ENCODE results near the gene MVP.
"Not testable (repeated sequence)": the region's sequence is repeated elsewhere in the genome, so short reads cannot be mapped to it uniquely, and the experiment has no call there.

Gene MVP

DNA sequence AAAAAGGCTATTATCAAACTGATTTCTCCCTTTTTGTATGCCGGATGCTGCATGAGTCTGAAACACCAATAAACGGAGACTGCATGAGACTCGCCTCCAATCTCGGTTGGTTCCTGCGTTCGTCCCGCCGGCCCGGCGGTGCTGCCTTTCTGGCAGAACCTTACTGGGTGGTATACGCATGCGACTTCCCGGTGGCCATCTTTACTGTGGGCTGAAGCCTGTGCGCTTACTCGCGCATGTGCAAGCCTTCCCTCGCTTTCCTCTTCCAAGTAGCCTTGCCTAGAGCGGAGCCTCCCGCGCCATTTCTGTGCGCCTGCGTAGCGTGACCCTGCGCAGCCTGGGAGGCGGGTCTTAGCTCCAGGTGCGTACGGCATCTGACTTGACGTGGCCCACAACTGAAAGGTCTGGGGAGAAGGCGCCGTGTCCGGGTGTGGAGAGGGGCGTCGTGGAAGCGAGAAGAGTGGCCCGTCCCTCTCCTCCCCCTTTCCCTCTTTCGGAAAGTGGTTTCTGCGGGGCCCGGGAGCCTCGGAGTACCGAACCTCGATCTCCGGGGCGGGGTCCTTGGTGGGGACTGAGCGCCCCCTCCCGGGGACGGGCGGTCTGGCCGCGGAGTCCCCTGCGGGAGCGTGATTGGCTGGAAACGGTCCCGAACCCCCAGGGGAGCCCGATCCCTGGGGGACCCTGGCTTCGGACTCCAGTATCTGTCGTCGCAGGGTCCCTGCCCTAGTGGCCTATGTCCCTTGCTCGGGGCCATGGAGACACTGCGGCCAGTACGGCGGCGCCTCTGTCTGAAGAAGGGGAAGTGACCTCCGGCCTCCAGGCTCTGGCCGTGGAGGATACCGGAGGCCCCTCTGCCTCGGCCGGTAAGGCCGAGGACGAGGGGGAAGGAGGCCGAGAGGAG lies 4.2 kb upstream of the MVP start, which contains the start of gene PAGR1:
PAGR1 (plus strand) TSS at position 360 of the 901 bp plus-strand sequence; CDS start at position 734, 374 bp downstream.
- peak; percentile 97 for DNase-seq

DNA sequence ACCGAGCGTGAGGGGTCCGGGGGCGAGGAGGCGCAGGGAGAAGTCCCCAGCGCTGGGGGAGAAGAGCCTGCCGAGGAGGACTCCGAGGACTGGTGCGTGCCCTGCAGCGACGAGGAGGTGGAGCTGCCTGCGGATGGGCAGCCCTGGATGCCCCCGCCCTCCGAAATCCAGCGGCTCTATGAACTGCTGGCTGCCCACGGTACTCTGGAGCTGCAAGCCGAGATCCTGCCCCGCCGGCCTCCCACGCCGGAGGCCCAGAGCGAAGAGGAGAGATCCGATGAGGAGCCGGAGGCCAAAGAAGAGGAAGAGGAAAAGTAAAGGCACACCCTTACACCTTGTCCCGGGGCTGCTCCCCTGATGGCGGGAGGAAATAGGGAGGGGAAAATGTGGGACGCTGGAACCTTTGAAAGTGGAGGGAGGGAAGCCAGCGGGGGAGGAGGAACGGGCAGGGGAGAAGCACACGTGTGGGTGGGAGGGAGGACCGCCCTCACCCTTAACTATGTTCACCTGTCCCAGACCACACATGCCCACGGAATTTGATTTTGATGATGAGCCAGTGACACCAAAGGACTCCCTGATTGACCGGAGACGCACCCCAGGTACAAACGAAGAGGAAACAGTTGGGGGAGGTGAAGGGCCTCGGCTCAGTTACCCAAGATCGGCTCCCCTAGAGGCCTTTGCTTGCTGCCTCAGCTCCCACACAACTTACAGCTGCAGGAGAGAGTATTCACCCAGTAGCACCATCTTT lies 3.4 kb upstream of the MVP start:
- DNase-seq, result peak; percentile 64

DNA sequence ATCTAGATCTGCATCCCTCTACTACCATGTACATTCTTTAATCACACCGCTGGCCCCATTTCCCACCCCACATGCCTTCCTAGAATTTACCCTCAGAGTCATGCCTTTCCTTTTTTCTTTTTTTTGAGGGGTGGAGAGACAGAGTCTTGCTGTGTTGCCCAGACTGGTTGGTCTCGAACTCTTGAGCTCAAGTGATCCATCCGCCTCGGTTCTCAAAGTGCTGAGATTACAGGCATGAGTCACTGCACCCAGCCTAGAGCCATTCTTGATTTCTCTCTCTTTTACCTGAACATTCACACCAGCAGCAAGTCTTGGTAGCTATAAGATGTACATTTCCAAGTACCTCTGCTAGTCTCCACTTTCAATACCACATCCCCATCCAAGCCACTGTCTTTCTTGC lies 2.2 kb upstream of the MVP start:
- no peak for DNase-seq

DNA sequence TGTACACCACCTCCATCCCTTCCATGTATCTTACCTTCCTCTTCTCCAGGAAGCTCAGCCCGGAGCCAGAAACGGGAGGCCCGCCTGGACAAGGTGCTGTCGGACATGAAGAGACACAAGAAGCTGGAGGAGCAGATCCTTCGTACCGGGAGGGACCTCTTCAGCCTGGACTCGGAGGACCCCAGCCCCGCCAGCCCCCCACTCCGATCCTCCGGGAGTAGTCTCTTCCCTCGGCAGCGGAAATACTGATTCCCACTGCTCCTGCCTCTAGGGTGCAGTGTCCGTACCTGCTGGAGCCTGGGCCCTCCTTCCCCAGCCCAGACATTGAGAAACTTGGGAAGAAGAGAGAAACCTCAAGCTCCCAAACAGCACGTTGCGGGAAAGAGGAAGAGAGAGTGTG lies 756 bp upstream of the MVP start:
- DNase-seq, result no peak

DNA sequence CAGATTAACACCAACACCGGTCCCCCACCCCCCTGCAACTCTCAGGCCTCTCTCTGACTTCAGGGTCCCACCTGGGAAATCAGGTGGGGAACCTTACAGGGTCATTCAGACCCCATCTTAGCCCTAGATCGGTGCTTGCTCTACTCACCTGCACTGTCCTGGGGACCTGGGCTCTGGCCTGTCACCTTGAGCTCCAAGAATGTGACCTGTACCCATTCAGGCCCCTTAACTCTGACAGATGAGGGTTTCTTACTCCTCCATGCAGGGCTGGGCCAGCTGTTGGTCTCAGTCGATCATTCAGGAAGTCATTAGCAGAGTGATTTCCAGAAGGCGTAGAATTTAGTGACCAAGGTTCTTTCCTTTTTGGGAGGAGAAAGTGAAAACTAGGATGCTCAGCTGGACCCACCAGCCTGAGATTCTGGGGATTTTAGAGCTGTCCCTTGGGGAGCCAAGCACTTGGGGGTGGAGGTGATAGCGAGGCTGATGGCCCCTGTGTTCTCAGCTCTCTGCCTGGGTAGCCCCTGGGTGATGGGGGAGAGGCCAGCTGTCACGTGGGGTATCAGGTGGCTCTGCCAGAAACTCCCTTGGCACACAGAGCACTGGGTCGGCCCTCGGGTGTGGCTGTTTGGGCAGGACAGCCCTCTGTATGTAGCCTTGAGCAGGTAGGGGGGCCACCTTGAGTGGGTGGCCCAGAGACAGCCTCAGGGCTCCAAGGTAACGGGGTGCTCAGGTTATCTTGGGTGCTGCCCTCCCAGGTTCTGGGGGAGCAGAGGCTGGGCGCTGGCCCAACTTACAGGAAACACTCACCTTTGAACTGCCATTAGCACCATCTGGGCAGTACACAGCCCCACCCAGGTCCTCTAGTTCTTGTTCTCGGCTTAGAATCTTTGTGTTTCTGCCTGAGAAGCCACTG lies 724 bp downstream of the MVP start:
- peak; percentile 69 for DNase-seq

DNA sequence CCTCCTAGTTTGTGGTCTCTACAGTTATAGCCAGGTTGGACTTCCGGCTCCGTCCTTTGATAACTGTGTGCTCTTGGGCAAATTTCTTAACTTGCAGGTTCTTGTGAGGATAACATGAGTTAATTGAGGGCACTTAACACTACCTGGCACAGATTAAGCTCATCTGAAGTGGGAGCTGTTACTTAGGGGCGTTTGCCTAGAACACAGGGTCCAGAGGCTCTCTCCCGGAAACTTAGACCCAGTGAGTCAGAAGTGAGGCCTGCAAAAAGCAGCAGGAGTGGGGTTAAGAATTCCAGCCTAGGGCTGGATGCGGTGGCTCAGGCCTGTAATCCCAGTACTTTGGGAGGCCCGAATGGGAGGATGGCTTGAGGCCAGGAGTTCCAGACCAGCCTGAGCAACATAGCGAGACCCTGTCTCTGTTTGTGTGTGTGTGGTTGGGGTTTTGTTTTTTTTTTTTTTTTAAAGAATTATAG lies 1.4 kb downstream of the MVP start:
- no peak for DNase-seq

DNA sequence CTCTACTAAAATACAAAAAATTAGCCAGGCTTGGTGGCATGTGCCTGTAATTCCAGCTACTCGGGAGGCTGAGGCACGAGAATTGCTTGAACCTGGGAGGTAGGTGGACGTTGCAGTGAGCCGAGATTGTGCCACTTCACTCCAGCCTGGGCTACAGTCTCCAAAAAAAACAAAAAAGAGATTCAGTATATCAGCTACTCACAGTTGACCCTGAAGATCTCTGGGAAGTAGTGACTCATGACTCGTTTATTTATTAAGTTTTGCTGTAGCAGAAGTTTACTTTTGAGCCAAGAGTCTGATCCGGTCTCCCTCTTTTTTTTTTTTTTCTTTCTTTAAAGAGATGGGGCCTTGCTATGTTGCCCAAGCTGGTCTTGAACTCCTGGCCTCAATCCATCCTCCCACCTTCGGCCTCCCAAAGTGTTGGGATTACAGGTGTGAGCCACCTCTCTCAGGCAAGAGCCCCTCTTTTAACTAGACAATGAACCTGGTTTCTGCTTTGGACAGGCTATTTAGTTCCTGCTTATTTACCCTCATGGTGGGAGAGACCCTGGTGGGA lies 4.4 kb downstream of the MVP start:
- no peak for DNase-seq

DNA sequence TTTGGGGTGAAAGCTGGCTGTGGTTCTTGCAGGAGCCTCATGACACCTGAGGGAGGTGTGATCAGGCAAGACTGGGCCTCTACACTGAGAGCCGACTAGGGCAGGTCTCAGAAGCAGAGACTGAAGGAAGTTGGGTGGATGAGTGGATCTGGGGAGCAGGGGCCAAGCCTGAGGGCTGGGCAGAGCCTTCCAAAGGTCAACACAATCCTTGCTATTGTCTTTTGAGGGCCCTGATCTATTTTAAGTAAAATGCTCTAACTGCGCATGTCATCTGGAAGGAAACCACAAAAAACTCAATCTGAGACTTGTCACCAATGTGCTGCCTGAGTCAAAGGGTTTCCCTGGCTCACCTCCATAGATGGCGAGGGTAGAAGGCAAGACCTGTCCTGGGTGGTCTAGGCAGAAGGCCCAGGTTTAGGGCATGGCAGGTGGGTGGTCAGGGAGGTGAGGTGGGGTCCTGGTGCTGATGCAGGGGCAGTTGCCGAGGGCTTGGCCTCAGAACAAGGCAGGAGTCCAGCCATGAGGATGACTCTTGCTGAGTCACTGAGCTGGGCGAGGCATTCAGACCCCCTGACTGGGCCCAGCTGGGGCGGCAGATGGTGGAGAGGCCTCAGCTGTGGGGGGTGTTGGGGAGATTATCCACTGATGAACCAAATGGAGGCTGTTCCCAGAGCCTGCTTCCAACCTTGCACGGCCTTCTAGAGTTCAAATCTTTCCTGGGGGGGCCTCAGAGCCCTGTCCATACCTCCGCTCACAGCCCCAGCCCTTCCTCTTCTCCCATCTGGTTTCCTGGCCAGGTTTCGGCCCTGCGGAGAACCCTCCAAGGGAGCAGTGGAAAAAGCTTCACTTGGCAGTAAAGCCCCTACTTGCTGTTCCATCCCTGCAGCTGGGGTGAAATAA lies 5.1 kb downstream of the MVP start:
- no peak for DNase-seq

DNA sequence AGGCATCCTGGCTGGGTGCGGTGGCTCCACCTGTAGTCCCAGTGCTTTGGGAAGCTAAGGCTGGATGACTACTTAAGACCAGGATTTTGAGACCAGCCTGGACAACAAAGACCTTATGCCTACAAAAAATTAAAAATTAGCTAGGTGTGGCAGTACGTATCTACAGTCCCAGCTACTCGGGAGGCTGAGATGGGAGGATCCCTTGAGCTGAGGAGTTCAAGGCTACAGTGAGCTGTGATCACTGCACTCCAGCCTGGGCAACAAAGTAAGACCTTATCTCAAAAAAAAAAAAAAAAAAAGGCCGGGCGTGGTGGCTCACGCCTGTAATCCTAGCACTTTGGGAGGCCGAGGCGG lies 6.1 kb downstream of the MVP start:
- DNase-seq, result no peak

DNA sequence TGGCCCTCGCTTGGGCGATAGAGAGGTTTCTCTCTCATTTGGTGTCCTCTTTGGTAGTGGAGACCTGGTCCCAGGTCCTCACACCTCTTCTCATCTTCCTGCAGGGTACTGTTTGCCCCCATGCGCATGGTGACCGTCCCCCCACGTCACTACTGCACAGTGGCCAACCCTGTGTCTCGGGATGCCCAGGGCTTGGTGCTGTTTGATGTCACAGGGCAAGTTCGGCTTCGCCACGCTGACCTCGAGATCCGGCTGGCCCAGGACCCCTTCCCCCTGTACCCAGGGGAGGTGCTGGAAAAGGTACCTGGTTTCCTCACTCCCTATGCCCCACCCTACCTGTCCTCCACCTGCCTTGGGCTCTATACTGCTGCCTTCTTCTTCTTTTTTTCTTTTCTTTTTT lies 10.5 kb downstream of the MVP start:
- DNase-seq, result no peak

DNA sequence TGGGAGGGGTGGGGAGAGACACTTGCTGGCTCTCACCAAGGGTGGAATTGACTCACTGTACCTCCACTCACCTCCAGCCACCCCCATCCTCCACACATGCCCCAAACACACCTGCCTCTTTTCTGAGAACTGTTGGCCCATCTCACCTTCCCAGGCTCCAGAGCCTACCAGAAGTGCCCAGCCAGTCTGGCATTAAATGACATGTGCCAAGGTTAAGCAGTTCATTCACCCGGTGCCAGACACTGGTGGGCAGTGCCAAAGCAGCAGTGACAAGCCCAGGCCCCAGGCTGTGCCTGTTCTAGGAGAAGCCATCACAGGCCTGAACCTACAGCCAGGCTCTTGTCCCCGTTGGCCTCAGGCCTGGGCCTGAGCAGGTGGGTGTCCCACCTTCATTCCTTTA lies 11.2 kb downstream of the MVP start:
- no peak for DNase-seq

DNA sequence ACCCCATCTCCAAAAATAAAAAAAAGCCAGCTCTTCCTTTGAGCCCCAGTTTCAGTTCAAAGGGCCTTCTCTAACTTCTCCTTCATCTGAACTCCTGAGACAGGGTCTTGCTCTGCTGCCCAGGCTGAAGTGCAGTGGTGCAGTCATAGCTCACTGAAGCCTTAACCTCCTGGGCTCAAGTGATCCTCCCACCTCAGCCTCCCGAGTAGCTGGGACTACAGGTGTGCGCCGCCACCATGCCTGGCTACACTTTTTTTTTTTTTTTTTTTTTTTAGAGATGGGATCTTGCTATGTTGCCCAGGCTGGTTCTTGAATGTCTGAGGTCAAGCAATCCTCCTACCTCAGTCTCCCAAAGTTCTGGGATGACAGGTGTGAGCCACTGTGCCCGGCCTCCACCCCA lies 13.0 kb downstream of the MVP start:
- not testable (repeated sequence) for DNase-seq

DNA sequence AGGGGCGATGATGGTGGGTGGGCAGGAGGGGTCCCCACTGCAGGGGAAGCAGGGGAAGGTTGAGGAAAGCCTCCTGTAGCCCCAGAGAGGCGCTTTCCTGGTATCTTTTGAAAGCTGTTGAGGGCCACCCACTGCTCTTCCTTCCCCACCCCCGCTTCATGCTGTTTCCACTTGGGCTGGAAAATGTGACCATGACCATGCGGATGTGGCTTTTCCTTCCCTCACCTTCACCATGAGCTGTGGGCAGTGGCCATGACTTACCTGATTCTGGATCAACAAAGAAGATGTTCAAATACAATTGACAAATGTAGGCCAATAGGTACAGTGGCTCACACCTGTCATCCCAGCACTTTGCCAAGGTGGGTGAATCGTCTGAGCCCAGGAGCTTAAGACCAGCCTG lies 13.8 kb downstream of the MVP start:
- no peak for DNase-seq

DNA sequence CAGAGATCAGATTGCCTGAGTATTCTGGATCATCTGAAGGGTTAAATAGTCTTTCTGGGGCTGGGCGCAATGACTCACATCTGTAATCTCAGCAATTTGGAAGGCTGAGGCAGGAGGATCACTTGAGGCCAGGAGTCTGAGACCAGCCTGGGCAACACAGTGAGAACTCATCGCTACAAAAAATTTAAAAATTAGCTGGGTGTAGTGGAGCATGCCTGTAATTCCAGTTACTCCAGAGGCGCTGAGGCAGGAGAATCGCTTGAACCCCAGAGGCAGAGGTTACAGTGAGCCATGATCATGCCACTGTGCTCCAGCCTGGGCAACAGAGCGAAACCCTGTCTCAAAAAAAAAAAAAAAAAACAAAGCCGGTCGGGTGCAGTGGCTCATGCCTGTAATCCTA lies 15.7 kb downstream of the MVP start:
- no peak for DNase-seq

DNA sequence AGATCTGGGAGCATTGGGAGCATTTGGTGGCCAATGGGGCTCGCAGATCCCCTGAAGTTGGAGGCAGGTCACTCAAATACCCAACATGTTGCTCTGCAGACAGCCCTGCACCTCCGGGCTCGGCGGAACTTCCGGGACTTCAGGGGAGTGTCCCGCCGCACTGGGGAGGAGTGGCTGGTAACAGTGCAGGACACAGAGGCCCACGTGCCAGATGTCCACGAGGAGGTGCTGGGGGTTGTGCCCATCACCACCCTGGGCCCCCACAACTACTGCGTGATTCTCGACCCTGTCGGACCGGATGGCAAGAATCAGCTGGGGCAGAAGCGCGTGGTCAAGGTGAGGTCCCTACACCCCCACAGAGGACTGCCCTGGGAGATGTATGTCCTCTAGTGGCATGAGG lies 16.4 kb downstream of the MVP start:
- no peak for DNase-seq

DNA sequence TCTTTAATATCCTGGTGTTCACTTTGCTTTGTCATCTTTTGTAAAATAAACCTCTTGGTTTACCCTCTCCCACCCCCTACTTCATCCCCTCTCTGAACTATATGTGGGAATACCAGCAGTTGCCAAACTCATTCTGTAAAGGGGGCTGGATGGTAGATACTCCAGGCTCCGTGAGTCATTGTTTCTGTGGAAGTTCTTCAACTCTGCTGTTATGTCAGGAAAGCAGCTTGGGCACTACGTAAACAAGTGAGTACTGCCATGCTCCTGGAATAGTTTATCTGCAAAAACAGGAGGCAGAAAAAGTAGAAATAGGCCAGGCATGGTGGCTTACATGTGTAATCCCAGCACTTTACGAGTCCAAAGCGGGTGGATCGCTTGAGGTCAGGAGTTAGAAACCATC lies 17.6 kb downstream of the MVP start:
- no peak for DNase-seq

DNA sequence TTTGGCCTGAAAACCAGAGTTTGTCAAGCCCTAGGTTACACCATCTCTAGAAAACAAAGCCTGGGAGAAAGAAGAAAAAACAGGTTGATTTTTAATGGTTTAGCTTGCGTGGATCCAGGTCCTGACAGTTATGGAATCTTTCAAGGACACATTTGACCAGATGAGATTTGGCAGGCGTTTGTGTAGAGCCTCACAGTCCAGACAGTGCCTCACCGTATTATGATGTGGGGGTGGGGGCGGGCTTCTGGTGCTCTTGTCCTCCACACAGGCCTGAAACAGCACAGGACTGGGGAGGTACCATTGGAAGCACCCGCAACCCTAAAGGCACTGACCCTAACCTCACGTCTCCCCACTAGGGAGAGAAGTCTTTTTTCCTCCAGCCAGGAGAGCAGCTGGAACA lies 19.6 kb downstream of the MVP start:
- no peak for DNase-seq

DNA sequence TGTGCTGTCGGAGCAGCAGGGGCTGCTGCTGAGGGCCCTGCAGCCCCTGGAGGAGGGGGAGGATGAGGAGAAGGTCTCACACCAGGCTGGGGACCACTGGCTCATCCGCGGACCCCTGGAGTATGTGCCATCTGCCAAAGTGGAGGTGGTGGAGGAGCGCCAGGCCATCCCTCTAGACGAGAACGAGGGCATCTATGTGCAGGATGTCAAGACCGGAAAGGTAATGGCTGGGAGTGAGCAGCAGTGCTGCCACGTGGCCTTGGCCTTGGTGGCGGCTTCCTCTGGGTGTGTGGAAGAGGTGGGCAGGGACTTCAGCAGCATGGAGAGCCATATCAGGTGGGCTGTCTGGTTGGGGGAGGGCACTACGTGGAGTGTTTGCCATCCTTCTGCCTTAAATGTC lies 20.0 kb downstream of the MVP start:
- DNase-seq, result no peak

DNA sequence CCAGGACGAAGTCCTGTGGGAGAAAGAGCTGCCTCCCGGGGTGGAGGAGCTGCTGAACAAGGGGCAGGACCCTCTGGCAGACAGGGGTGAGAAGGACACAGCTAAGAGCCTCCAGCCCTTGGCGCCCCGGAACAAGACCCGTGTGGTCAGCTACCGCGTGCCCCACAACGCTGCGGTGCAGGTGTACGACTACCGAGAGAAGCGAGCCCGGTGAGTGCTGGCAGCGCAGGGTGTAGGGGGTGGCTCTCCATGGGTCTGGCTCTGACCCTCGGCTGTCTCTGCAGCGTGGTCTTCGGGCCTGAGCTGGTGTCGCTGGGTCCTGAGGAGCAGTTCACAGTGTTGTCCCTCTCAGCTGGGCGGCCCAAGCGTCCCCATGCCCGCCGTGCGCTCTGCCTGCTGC lies 21.4 kb downstream of the MVP start:
- DNase-seq, result no peak

DNA sequence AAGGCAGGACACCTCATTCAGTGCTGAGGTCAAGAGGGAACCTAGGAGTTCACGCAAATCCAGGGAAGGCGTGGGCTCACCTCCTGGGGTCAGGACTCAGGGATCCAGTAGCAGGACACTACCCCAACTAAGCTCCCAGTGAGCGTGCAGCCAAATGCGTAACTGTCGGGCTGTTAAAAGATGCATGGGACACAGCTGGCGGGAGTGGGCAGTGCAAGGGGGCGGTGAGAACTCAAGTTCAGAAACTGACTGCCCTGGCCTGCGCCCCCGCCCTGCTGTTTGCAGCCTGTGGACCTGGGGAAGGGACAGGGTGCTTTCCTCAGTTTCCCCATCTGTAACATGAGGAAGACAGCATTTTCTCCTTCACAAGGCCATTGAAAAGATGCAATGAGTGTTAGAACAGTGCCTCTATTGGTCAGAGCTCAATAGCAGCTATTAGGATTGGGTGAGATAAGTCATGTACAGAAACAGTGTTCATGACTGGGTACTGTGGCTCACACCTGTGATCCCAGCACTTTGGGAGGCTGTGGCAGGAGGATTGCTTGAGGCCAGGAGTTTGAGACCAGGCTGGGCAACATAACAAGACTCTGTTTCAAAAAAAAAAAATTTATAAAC lies 22.6 kb downstream of the MVP start:
- no peak for DNase-seq

DNA sequence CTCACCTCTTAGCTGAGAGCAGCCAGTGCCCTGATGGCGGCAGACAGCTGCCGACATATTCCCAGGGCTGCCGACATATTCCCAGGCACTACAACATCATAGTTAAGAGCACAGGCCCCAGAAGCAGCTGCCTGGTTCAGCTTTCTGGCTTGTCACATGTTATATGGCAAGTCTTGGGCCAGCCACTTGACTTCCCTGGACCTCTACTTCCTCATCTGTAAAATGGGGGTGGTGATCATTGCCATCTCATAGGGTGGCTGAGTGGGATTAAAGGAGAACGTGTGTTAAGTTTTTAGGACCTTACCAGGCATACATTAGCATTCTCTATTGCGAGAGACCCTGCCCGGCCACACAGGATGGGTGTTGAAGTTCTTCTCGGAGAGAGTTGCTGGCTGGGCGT lies 23.7 kb downstream of the MVP start:
- no peak for DNase-seq
